Effector memory CD8-positive, alpha-beta T cell (primary cell): ENCODE measurements around the gene HMX1.

ENCODE experiments used
- ATAC-seq: fragments of 150-1000 bp; cut with Tn5 transposase; replicated peaks from 2 replicates; pipeline ENCODE4 v1.10.0; 2021; ENCODE audit warnings: mild to moderate bottlenecking, moderate library complexity
- DNase-seq, 3 experiments: peaks; one replicate each; pipeline ENCODE4 v3.0.0; 2021
- H3K27ac Mint-ChIP-seq, 2 donors: one replicate each; pipeline ENCODE4 v1.8.0; 2022; ENCODE audit warnings: mild to moderate bottlenecking in 2 of 2, mixed read lengths in 2 of 2, moderate library complexity in 2 of 2
- H3K27me3 Mint-ChIP-seq, 2 donors: one replicate each; pipeline ENCODE4 v1.8.0; 2022; ENCODE audit warnings: mixed read lengths in 2 of 2
- H3K36me3 Mint-ChIP-seq: one replicate; pipeline ENCODE4 v1.8.0; 2022; ENCODE audit warnings: mild to moderate bottlenecking, moderate library complexity, mixed read lengths; ENCODE audit not compliant: insufficient read depth
- H3K4me1 Mint-ChIP-seq, 2 donors: one replicate each; pipeline ENCODE4 v1.8.0; 2022; ENCODE audit warnings: low read depth in 2 of 2, mixed read lengths in 2 of 2
- H3K4me3 Mint-ChIP-seq, 2 donors: one replicate each; pipeline ENCODE4 v1.8.0; 2022; ENCODE audit warnings: mild to moderate bottlenecking in 2 of 2, mixed read lengths in 2 of 2, moderate library complexity in 2 of 2
- H3K9me3 Mint-ChIP-seq, 2 donors: one replicate each; pipeline ENCODE4 v1.8.0; 2022; ENCODE audit warnings: mixed read lengths in 2 of 2

The HMX1 gene

GRCh38 chr4:8893624-8894423 is 22.2 kb upstream of the HMX1 start:
- H3K36me3 Mint-ChIP-seq = no peaks in the 10 kb centered on the region
- peaks cover 39 to 65% of the 10 kb centered on the region in 2 donors for H3K27me3 Mint-ChIP-seq
- peaks cover 0 to 3% of the 10 kb centered on the region in 2 donors for H3K4me1 Mint-ChIP-seq

GRCh38 chr4:8893227-8893623 is 21.6 kb upstream of the HMX1 start:
- peaks cover 0 to 3% of the 10 kb centered on the region in 2 donors for H3K4me1 Mint-ChIP-seq
- no peaks in the 10 kb centered on the region for H3K9me3 Mint-ChIP-seq
- DNase-seq (no peak), ATAC-seq (no peak)
- no peak overlapping the region for H3K27ac Mint-ChIP-seq
- peaks cover 43 to 67% of the 10 kb centered on the region in 2 donors for H3K27me3 Mint-ChIP-seq
- H3K4me3 Mint-ChIP-seq = no peak overlapping the region
- H3K36me3 Mint-ChIP-seq = no peaks in the 10 kb centered on the region

More at GRCh38 chr4:8893624-8894423, 22.2 kb upstream of the HMX1 start:
- ATAC-seq (no peak), DNase-seq (no peak)
- Mint-ChIP-seq H3K9me3 (no peaks in the 10 kb centered on the region), H3K27ac (no peak overlapping the region), H3K4me3 (no peak overlapping the region)

GRCh38 chr4:8892556-8893226 is 21.1 kb upstream of the HMX1 start:
- Mint-ChIP-seq H3K4me3 (no peak overlapping the region), H3K4me1 (peaks cover 0 to 3% of the 10 kb centered on the region in 2 donors), H3K27ac (no peak overlapping the region), H3K36me3 (no peaks in the 10 kb centered on the region), H3K27me3 (peaks cover 48 to 67% of the 10 kb centered on the region in 2 donors), H3K9me3 (no peaks in the 10 kb centered on the region)
- no peak for ATAC-seq
- DNase-seq = no peak

GRCh38 chr4:8891646-8892555 is 20.3 kb upstream of the HMX1 start:
- Mint-ChIP-seq H3K4me3 (no peak overlapping the region), H3K9me3 (peaks cover 0 to 2% of the 10 kb centered on the region in 2 donors)

GRCh38 chr4:8891255-8891645 is 19.6 kb upstream of the HMX1 start:
- peaks cover 57 to 79% of the 10 kb centered on the region in 2 donors for H3K27me3 Mint-ChIP-seq

More at GRCh38 chr4:8891646-8892555, 20.3 kb upstream of the HMX1 start:
- no peaks in the 10 kb centered on the region for H3K36me3 Mint-ChIP-seq
- no peak overlapping the region for H3K27ac Mint-ChIP-seq
- ATAC-seq = no peak
- H3K4me1 Mint-ChIP-seq = peaks cover 0 to 3% of the 10 kb centered on the region in 2 donors
- DNase-seq = no peak
- peaks cover 56 to 73% of the 10 kb centered on the region in 2 donors for H3K27me3 Mint-ChIP-seq

GRCh38 chr4:8888856-8889255 is 17.2 kb upstream of the HMX1 start:
- no peaks in the 10 kb centered on the region for H3K36me3 Mint-ChIP-seq
- H3K9me3 Mint-ChIP-seq = peaks cover 0 to 2% of the 10 kb centered on the region in 2 donors
- no peak for ATAC-seq
- peaks cover 46 to 83% of the 10 kb centered on the region in 2 donors for H3K27me3 Mint-ChIP-seq
- no peak overlapping the region for H3K27ac Mint-ChIP-seq
- DNase-seq = no peak
- no peak overlapping the region for H3K4me3 Mint-ChIP-seq
- H3K4me1 Mint-ChIP-seq = peaks cover 0 to 3% of the 10 kb centered on the region in 2 donors

More at GRCh38 chr4:8891255-8891645, 19.6 kb upstream of the HMX1 start:
- ATAC-seq (no peak), DNase-seq (no peak)
- Mint-ChIP-seq H3K9me3 (peaks cover 0 to 2% of the 10 kb centered on the region in 2 donors), H3K27ac (no peak overlapping the region), H3K4me3 (no peak overlapping the region), H3K36me3 (no peaks in the 10 kb centered on the region), H3K4me1 (peaks cover 0 to 3% of the 10 kb centered on the region in 2 donors)

GRCh38 chr4:8886612-8887406 is 15.2 kb upstream of the HMX1 start:
- H3K4me3 Mint-ChIP-seq = no peak overlapping the region
- no peaks in the 10 kb centered on the region for H3K36me3 Mint-ChIP-seq
- H3K27ac Mint-ChIP-seq = no peak overlapping the region
- peaks cover 0 to 3% of the 10 kb centered on the region in 2 donors for H3K4me1 Mint-ChIP-seq
- peaks cover 0 to 2% of the 10 kb centered on the region in 2 donors for H3K9me3 Mint-ChIP-seq
- peaks cover 52 to 89% of the 10 kb centered on the region in 2 donors for H3K27me3 Mint-ChIP-seq
- ATAC-seq = no peak
- DNase-seq = no peak

- Mint-ChIP-seq H3K36me3 (no peaks in the 10 kb centered on the region), H3K27me3 (peaks cover 43 to 88% of the 10 kb centered on the region in 2 donors), H3K4me3 (no peak overlapping the region), H3K4me1 (peaks cover 0 to 3% of the 10 kb centered on the region in 2 donors), H3K27ac (no peak overlapping the region), H3K9me3 (peaks cover 0 to 2% of the 10 kb centered on the region in 2 donors)
- DNase-seq (no peak), ATAC-seq (no peak)
Observed at GRCh38 chr4:8882239-8882638, 10.6 kb upstream of the HMX1 start.

- DNase-seq (no peak), ATAC-seq (no peak)
- H3K9me3 Mint-ChIP-seq = no peaks in the 10 kb centered on the region
- peaks cover 0 to 3% of the 10 kb centered on the region in 2 donors for H3K4me1 Mint-ChIP-seq
- no peak overlapping the region for H3K4me3 Mint-ChIP-seq
- H3K27ac Mint-ChIP-seq = no peak overlapping the region
- peaks cover 53 to 88% of the 10 kb centered on the region in 2 donors for H3K27me3 Mint-ChIP-seq
- H3K36me3 Mint-ChIP-seq = no peaks in the 10 kb centered on the region
Observed at GRCh38 chr4:8880851-8881250, 9.2 kb upstream of the HMX1 start.

GRCh38 chr4:8879574-8879973 is 7.9 kb upstream of the HMX1 start:
- H3K36me3 Mint-ChIP-seq = no peaks in the 10 kb centered on the region
- peaks cover 66 to 88% of the 10 kb centered on the region in 2 donors for H3K27me3 Mint-ChIP-seq
- peaks cover 7 to 9% of the 10 kb centered on the region in 2 donors for H3K4me1 Mint-ChIP-seq
- no peak for ATAC-seq
- H3K9me3 Mint-ChIP-seq = no peaks in the 10 kb centered on the region
- no peak for DNase-seq
- no peak overlapping the region for H3K4me3 Mint-ChIP-seq
- H3K27ac Mint-ChIP-seq = no peak overlapping the region

- Mint-ChIP-seq H3K9me3 (no peaks in the 10 kb centered on the region), H3K27ac (no peak overlapping the region), H3K36me3 (no peaks in the 10 kb centered on the region)
Observed at GRCh38 chr4:8878421-8878820, 6.8 kb upstream of the HMX1 start.

GRCh38 chr4:8877780-8878040 is 6.1 kb upstream of the HMX1 start:
- Mint-ChIP-seq H3K27me3 (peaks cover 62 to 98% of the 10 kb centered on the region in 2 donors), H3K4me3 (no peak overlapping the region), H3K9me3 (no peaks in the 10 kb centered on the region), H3K36me3 (no peaks in the 10 kb centered on the region), H3K4me1 (peaks cover 7 to 9% of the 10 kb centered on the region in 2 donors), H3K27ac (no peak overlapping the region)
- DNase-seq (no peak), ATAC-seq (no peak)

More at GRCh38 chr4:8878421-8878820, 6.8 kb upstream of the HMX1 start:
- H3K4me3 Mint-ChIP-seq = no peak overlapping the region
- DNase-seq (no peak), ATAC-seq (no peak)
- H3K27me3 Mint-ChIP-seq = peaks cover 62 to 94% of the 10 kb centered on the region in 2 donors
- peaks cover 7 to 9% of the 10 kb centered on the region in 2 donors for H3K4me1 Mint-ChIP-seq
